Suprapubic skin (tissue), 3 donors: ENCODE data around the gene SH3BP5.

Experiments used
- CTCF ChIP-seq, 2 donors: fragments of 200-600 bp in 1 of 2; fragments of 450-650 bp in 1 of 2; sonication (generic) in 1 of 2; IDR thresholded peaks; one replicate each; pipeline ENCODE4 v1.5.1; 2016 to 2019; ENCODE audit warnings: antibody characterized with exemption in 2 of 2, mild to moderate bottlenecking in 1 of 2, moderate library complexity in 1 of 2
- EP300 ChIP-seq: sonication (generic); formaldehyde crosslinking; IDR thresholded peaks from one replicate; pipeline ENCODE4 v1.6.1; 2017; ENCODE audit warnings: antibody characterized with exemption
- POLR2A ChIP-seq, 2 donors: fragments of 450-650 bp; IDR thresholded peaks; one replicate each; pipeline ENCODE4 v1.6.1; 2017; ENCODE audit warnings: antibody characterized with exemption in 2 of 2, mild to moderate bottlenecking in 2 of 2, moderate library complexity in 2 of 2

DNA sequence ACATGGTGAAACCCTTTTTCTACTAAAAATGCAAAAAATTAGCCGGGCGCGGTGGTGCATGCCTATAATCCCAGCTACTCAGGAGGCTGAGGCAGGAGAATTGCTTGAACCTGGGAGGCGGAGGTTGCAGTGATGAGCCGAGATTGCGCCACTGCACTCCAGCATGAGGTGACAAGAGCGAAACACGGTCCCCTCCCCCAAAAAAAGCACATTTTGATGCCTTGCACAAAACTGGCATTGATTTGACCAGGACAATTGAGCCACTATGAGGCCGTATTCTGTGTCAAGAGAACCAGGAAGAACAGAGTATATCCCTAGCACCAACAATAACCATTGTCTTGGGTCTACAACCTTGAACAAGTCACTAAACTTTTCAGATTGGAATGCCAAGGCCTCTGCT is 50.6 kb downstream of the SH3BP5 start:
- no peak for TF ChIP-seq EP300
- no peak for TF ChIP-seq POLR2A (IDR thresholded peaks at IDR 0.05)
- TF ChIP-seq CTCF (IDR thresholded peaks at IDR 0.05), result no peak
